DND-41 (cell line): Measurements from ENCODE around the gene KDM8.

ENCODE experiments used
- EZH2 ChIP-seq: IDR thresholded peaks from 3 replicates; pipeline ENCODE4 v1.6.1; 2012; ENCODE audit warnings: borderline replicate concordance, low read depth, mild to moderate bottlenecking, moderate library complexity, low read length, inconsistent platforms; ENCODE audit not compliant: severe bottlenecking
- TF ChIP-seq, protein P1 (sequence below): IDR thresholded peaks from 2 replicates; pipeline ENCODE4 v1.5.1; 2012; ENCODE audit warnings: borderline replicate concordance, low read length, moderate library complexity, mild to moderate bottlenecking; ENCODE audit not compliant: poor library complexity, severe bottlenecking; ENCODE audit errors: extremely low read depth

DNA sequence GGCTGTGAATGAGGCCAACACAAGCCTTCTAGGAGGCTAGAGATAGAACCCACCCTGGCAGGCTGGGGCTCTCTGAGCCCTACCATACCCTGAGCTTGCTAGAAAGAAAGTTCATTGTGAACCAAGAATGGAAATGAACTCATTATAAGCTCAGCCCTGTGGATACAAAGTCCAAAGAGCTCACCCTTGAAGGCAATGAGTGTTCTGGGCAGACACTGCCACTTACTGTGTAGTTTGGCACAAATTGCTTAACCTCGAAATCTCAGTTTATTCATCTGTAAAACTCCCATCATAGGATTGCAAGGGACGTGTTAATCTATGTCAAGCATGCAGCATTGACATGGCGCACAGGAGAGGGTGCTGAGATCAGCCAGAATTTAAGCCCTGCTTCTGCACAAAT, 5.5 kb downstream of the KDM8 start:
- TF ChIP-seq, protein P1, sequence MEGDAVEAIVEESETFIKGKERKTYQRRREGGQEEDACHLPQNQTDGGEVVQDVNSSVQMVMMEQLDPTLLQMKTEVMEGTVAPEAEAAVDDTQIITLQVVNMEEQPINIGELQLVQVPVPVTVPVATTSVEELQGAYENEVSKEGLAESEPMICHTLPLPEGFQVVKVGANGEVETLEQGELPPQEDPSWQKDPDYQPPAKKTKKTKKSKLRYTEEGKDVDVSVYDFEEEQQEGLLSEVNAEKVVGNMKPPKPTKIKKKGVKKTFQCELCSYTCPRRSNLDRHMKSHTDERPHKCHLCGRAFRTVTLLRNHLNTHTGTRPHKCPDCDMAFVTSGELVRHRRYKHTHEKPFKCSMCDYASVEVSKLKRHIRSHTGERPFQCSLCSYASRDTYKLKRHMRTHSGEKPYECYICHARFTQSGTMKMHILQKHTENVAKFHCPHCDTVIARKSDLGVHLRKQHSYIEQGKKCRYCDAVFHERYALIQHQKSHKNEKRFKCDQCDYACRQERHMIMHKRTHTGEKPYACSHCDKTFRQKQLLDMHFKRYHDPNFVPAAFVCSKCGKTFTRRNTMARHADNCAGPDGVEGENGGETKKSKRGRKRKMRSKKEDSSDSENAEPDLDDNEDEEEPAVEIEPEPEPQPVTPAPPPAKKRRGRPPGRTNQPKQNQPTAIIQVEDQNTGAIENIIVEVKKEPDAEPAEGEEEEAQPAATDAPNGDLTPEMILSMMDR, result no peak
- TF ChIP-seq EZH2, result no peak
